ENCODE measurements around the gene ACTL6B.

The ACTL6B gene

GRCh38 chr7:100683659-100684533, 27.6 kb upstream of the ACTL6B start:
- no peak for DNase-seq (ENCODE audit: low read depth)

DNA sequence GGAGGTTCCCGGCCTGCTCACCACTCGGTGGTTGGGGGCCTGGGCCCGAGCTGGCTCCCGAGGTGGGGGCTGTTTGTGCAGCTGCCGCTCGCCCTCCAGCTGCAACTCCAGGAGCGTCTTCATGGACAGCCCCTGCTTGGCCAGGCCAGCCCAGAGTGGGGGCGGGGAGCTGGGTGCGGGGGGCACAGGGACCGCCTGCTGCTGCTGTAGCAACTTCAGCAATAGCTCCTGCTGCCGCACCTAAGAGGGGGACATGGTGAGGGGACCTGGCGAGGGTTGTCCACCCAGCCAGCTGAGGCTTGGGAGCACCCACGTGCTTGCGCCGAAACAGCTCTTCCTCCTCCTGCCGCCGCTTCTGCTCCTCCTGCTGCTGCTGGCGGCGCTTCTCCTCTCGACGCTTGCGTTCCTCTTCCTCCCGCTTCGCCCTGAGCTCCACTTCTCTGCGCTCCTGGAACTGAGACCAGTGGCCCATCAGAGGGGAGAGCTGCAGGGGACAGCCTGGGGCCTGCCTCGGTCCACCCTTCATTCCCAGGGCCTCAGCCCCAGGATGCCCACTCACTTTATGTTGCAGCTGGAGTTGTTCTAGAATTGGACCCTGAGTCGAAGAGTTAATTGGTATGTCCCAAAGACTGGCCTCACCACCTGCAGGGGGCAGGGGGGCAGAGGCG, 26.9 kb upstream of the ACTL6B start:
- DNase-seq (ENCODE audit: low read depth) = no peak

GRCh38 chr7:100682228-100682741, 26.0 kb upstream of the ACTL6B start:
- no peak for DNase-seq (ENCODE audit: low read depth)

GRCh38 chr7:100681491-100682227, 25.4 kb upstream of the ACTL6B start:
- DNase-seq (ENCODE audit: low read depth) = no peak

- no peak for DNase-seq (ENCODE audit: low read depth)
Observed at GRCh38 chr7:100680576-100681271, 24.5 kb upstream of the ACTL6B start.

- DNase-seq (ENCODE audit: low read depth) = no peak
Observed at GRCh38 chr7:100679927-100680575, 23.8 kb upstream of the ACTL6B start.

GRCh38 chr7:100679129-100679926, 23.1 kb upstream of the ACTL6B start:
- no peak for DNase-seq (ENCODE audit: low read depth)

DNA sequence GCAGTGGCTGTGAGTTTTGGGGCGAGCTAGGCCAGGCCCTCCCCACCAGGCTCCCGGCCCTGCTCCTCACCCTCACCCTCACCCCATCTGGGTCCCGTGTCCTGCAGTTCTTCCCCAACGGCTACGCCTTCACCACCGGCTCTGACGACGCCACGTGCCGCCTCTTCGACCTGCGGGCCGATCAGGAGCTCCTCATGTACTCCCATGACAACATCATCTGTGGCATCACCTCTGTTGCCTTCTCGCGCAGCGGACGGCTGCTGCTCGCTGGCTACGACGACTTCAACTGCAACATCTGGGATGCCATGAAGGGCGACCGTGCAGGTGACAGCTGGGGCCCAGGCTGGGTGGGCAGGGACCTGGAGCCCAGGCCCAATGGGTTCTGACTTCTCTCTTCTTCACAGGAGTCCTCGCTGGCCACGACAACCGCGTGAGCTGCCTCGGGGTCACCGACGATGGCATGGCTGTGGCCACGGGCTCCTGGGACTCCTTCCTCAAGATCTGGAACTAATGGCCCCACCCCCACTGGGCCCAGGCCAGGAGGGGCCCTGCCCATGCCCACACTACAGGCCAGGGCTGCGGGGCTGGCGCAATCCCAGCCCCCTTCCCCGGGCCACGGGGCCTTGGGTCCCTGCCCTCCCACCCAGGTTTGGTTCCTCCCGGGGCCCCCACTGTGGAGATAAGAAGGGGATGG, 22.2 kb upstream of the ACTL6B start:
- DNase-seq (ENCODE audit: low read depth) = no peak

DNA sequence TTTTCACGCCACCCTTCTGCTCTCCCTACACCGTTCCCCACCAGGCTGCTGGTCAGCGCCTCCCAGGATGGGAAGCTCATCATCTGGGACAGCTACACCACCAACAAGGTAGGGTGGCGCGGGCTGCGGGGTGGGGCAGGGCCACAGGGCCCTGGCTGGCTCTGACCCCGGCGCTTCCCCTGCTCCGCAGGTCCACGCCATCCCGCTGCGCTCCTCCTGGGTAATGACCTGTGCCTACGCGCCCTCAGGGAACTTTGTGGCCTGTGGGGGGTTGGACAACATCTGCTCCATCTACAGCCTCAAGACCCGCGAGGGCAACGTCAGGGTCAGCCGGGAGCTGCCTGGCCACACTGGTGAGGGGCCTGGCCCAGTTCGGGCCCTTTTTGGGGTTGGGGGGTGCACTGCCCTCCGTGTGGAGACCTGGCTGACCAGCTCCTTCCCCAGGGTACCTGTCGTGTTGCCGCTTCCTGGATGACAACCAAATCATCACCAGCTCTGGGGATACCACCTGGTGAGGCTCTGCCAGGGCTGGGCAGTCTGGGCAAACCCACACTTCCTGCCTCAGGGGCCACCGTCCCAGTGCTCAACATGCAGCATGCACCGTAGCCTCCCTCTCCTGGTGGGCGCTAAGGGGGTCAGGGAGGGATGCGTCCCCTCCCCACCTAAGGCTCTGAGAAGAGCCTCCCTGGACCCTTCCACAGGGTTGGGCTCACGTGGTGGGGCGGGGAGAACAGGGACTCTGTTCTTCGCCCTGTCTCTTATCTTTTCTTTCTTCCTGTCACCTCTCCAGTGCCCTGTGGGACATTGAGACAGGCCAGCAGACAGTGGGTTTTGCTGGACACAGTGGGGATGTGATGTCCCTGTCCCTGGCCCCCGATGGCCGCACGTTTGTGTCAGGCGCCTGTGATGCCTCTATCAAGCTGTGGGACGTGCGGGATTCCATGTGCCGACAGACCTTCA, 21.3 kb upstream of the ACTL6B start:
- DNase-seq (ENCODE audit: low read depth) = no peak

- DNase-seq (ENCODE audit: low read depth) = no peak
Observed at GRCh38 chr7:100676501-100677306, 20.5 kb upstream of the ACTL6B start.

GRCh38 chr7:100675581-100676350, 19.5 kb upstream of the ACTL6B start:
- no peak for DNase-seq (ENCODE audit: low read depth)

- DNase-seq (ENCODE audit: low read depth) = no peak
Observed at GRCh38 chr7:100675105-100675451, 18.8 kb upstream of the ACTL6B start.

GRCh38 chr7:100674411-100675104, 18.3 kb upstream of the ACTL6B start:
- DNase-seq (ENCODE audit: low read depth) = no peak

- no peak for DNase-seq (ENCODE audit: low read depth)
Observed at GRCh38 chr7:100673942-100674410, 17.7 kb upstream of the ACTL6B start.

- DNase-seq (ENCODE audit: low read depth) = peak; percentile 94
Observed at GRCh38 chr7:100673302-100673941, 17.2 kb upstream of the ACTL6B start, which contains the start of gene GNB2. GNB2 (plus strand) TSS chr7:100673740; CDS start chr7:100676266, 2,526 bp downstream.

Measured in HS-27A (cell line).